Measurements from ENCODE around the gene POC1A.

Gene POC1A

GRCh38 chr3:52028572-52028971 is 125.7 kb downstream of the POC1A start:
- H3K27ac Mint-ChIP-seq, result no peak overlapping the region
- H3K4me1 Mint-ChIP-seq, result no peaks in the 10 kb centered on the region
- no peaks in the 10 kb centered on the region for H3K9me3 Mint-ChIP-seq
- no peaks in the 10 kb centered on the region for H3K27me3 Mint-ChIP-seq
- no peak for DNase-seq
- no peak overlapping the region for H3K4me3 Mint-ChIP-seq
- no peak for ATAC-seq

DNA sequence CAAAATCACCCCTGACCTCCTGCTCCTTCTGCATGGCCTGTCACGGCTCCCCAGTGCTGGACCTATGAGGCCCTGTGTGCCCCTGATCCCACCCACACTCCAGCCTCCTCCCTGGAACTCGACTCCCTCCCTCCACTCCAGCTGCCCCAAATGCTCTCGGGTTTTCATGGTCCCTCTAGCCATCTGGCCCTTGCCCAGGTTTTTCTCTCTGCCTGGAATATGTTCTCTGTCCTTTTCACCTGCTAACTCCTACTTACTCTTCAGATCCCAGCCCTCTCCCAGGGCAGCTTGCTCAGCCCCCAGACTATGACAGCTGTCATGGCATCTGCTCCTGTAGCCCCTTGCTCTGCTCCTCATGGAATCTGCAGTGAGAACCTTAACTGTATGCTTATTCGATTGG is 128.2 kb downstream of the POC1A start:
- Mint-ChIP-seq H3K27me3 (no peaks in the 10 kb centered on the region), H3K9me3 (no peaks in the 10 kb centered on the region), H3K4me1 (no peaks in the 10 kb centered on the region), H3K27ac (no peak overlapping the region), H3K4me3 (no peak overlapping the region)
- DNase-seq, result no peak
- no peak for ATAC-seq

GRCh38 chr3:52025453-52025852 is 128.8 kb downstream of the POC1A start:
- DNase-seq, result no peak
- H3K9me3 Mint-ChIP-seq, result no peaks in the 10 kb centered on the region
- no peaks in the 10 kb centered on the region for H3K4me1 Mint-ChIP-seq
- no peak for ATAC-seq
- H3K27ac Mint-ChIP-seq, result no peak overlapping the region
- H3K4me3 Mint-ChIP-seq, result no peak overlapping the region
- no peaks in the 10 kb centered on the region for H3K27me3 Mint-ChIP-seq

Data from stimulated activated naive CD8-positive, alpha-beta T cell treated with anti-CD3 and anti-CD28 coated beads, Interleukin-15, amount 100 ng/mL, for 72 hours (primary cell).